Stimulated activated CD8-positive, alpha-beta memory T cell treated with anti-CD3 and anti-CD28 coated beads, Interleukin-2, amount 100 ng/mL, for 48 hours (primary cell): ENCODE data around the gene ITGAD.
"Not testable (repeated sequence)": the region's sequence is repeated elsewhere in the genome, so short reads cannot be mapped to it uniquely, and the experiment has no call there.

ENCODE experiments used
- DNase-seq, 2 donors: peaks; one replicate each; pipeline ENCODE4 v3.0.0-alpha.2; 2020; ENCODE audit warnings: low read depth in 2 of 2

The ITGAD gene

GRCh38 chr16:31429796-31430195 lies 36.7 kb downstream of the ITGAD start:
- no peak for DNase-seq

GRCh38 chr16:31430380-31431052 lies 37.4 kb downstream of the ITGAD start:
- no peak for DNase-seq

- DNase-seq = no peak
Measured at GRCh38 chr16:31435341-31436220, 42.4 kb downstream of the ITGAD start.

- no peak for DNase-seq
Measured at GRCh38 chr16:31436221-31437045, 43.3 kb downstream of the ITGAD start.

- no peak for DNase-seq
Measured at GRCh38 chr16:31438414-31438813, 45.3 kb downstream of the ITGAD start.

GRCh38 chr16:31439023-31439422 lies 45.9 kb downstream of the ITGAD start:
- DNase-seq = not testable (repeated sequence)

GRCh38 chr16:31439519-31439918 lies 46.4 kb downstream of the ITGAD start:
- DNase-seq = no peak

- DNase-seq = no peak
Measured at GRCh38 chr16:31440516-31441184, 47.5 kb downstream of the ITGAD start.

- no peak for DNase-seq
Measured at GRCh38 chr16:31441956-31442355, 48.8 kb downstream of the ITGAD start.

- DNase-seq = not testable (repeated sequence)
Measured at GRCh38 chr16:31445931-31446330, 52.8 kb downstream of the ITGAD start.

GRCh38 chr16:31451201-31451600 lies 58.1 kb downstream of the ITGAD start:
- no peak for DNase-seq

GRCh38 chr16:31451681-31452351 lies 58.7 kb downstream of the ITGAD start:
- no peak for DNase-seq

- DNase-seq = no peak
Measured at GRCh38 chr16:31452631-31453106, 59.5 kb downstream of the ITGAD start.

- DNase-seq = no peak
Measured at GRCh38 chr16:31453255-31454204, 60.4 kb downstream of the ITGAD start.

GRCh38 chr16:31455601-31456314 lies 62.6 kb downstream of the ITGAD start:
- DNase-seq = peak in 1 of 2 donors; percentile 19

GRCh38 chr16:31456988-31457360 lies 63.8 kb downstream of the ITGAD start:
- DNase-seq = no peak

- peak in 1 of 2 donors; percentile 28 for DNase-seq
Measured at GRCh38 chr16:31458073-31458843, 65.1 kb downstream of the ITGAD start.
